Suprapubic skin (tissue), 4 donors: ENCODE results near the gene RFPL4AL1.

Experiments used
- CTCF ChIP-seq, 2 donors: fragments of 200-600 bp in 1 of 2; fragments of 450-650 bp in 1 of 2; sonication (generic) in 1 of 2; IDR thresholded peaks; one replicate each; pipeline ENCODE4 v1.5.1; 2016 to 2019; ENCODE audit warnings: antibody characterized with exemption in 2 of 2, mild to moderate bottlenecking in 1 of 2, moderate library complexity in 1 of 2
- EP300 ChIP-seq: sonication (generic); formaldehyde crosslinking; IDR thresholded peaks from one replicate; pipeline ENCODE4 v1.6.1; 2017; ENCODE audit warnings: antibody characterized with exemption
- POLR2A ChIP-seq, 2 donors: fragments of 450-650 bp; IDR thresholded peaks; one replicate each; pipeline ENCODE4 v1.6.1; 2017; ENCODE audit warnings: antibody characterized with exemption in 2 of 2, mild to moderate bottlenecking in 2 of 2, moderate library complexity in 2 of 2
- POLR2AphosphoS5 ChIP-seq, 3 donors: sonication (generic); formaldehyde crosslinking; IDR thresholded peaks; one replicate each; pipeline ENCODE4 v1.6.1; 2017; ENCODE audit warnings: antibody characterized with exemption in 3 of 3

- no peak for TF ChIP-seq CTCF (IDR thresholded peaks at IDR 0.05)
- TF ChIP-seq POLR2AphosphoS5 (IDR thresholded peaks at IDR 0.05) = no peak
- TF ChIP-seq POLR2A (IDR thresholded peaks at IDR 0.05) = no peak
- TF ChIP-seq EP300 = no peak
Observed at GRCh38 chr19:55802281-55802680, 33.4 kb downstream of the RFPL4AL1 start.
